OCI-LY7 (cell line): ENCODE data around the gene SDCCAG8.

Source experiments
- EZH2phosphoT487 ChIP-seq: fragments of 200-600 bp; sonication (generic); IDR thresholded peaks from 2 replicates; pipeline ENCODE4 v1.6.1; 2018; ENCODE audit warnings: low read depth, borderline replicate concordance, mild to moderate bottlenecking, mixed run types, antibody characterized with exemption, low read length, moderate library complexity, mixed read lengths
- TF ChIP-seq, protein P1 (sequence below): fragments of 200-600 bp; sonication (generic); conservative IDR thresholded peaks from 2 replicates; pipeline ENCODE4 v1.5.1; 2014; ENCODE audit warnings: mild to moderate bottlenecking, antibody characterized with exemption, low read length, moderate library complexity, mixed read lengths

GRCh38 chr1:243503155-243503554, 247.3 kb downstream of the SDCCAG8 start:
- TF ChIP-seq, protein P1, sequence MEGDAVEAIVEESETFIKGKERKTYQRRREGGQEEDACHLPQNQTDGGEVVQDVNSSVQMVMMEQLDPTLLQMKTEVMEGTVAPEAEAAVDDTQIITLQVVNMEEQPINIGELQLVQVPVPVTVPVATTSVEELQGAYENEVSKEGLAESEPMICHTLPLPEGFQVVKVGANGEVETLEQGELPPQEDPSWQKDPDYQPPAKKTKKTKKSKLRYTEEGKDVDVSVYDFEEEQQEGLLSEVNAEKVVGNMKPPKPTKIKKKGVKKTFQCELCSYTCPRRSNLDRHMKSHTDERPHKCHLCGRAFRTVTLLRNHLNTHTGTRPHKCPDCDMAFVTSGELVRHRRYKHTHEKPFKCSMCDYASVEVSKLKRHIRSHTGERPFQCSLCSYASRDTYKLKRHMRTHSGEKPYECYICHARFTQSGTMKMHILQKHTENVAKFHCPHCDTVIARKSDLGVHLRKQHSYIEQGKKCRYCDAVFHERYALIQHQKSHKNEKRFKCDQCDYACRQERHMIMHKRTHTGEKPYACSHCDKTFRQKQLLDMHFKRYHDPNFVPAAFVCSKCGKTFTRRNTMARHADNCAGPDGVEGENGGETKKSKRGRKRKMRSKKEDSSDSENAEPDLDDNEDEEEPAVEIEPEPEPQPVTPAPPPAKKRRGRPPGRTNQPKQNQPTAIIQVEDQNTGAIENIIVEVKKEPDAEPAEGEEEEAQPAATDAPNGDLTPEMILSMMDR: no peak
- no peak for TF ChIP-seq EZH2phosphoT487
